H9 (cell line): ENCODE results near the gene MGRN1. TPM values are rescaled to one million over a fixed set of nuclear protein-coding genes. Genes with fewer than 3 reads are reported as not detected.

Experiments used
- DNase-seq: peaks from one replicate; pipeline ENCODE4 v3.0.0-alpha.2; 2017
- H2AFZ ChIP-seq: one replicate; pipeline ENCODE4 v1.6.1; 2013; ENCODE audit warnings: mild to moderate bottlenecking, low read length, control low read depth, moderate library complexity
- H2AK5ac ChIP-seq: 2 replicates; pipeline ENCODE4 v1.6.1; 2013; ENCODE audit warnings: low read length, control low read depth, mixed read lengths; ENCODE audit not compliant: insufficient read length
- H2BK120ac ChIP-seq: one replicate; pipeline ENCODE4 v1.6.1; 2013; ENCODE audit warnings: low read depth, mild to moderate bottlenecking, low read length, control low read depth, inconsistent platforms; ENCODE audit not compliant: poor library complexity, severe bottlenecking
- H2BK12ac ChIP-seq: 2 replicates; pipeline ENCODE4 v1.6.1; 2013; ENCODE audit warnings: low read length, control low read depth, mixed read lengths, low read depth; ENCODE audit not compliant: insufficient read length
- H2BK15ac ChIP-seq: 2 replicates; pipeline ENCODE4 v1.6.1; 2013; ENCODE audit warnings: low read depth, low read length, control low read depth
- H2BK20ac ChIP-seq: one replicate; pipeline ENCODE4 v1.6.1; 2013; ENCODE audit warnings: low read depth, mild to moderate bottlenecking, low read length, control low read depth, inconsistent platforms; ENCODE audit not compliant: poor library complexity, severe bottlenecking
- H2BK5ac ChIP-seq: 2 replicates; pipeline ENCODE4 v1.6.1; 2013; ENCODE audit warnings: low read length, control low read depth, mixed read lengths; ENCODE audit not compliant: insufficient read length
- H3K14ac ChIP-seq: 2 replicates; pipeline ENCODE4 v1.6.1; 2013; ENCODE audit warnings: low read length, control low read depth; ENCODE audit not compliant: insufficient read depth
- H3K18ac ChIP-seq: 2 replicates; pipeline ENCODE4 v1.6.1; 2013; ENCODE audit warnings: low read depth, mild to moderate bottlenecking, mixed read lengths, low read length, control low read depth; ENCODE audit not compliant: insufficient read length
- H3K23ac ChIP-seq: 2 replicates; pipeline ENCODE4 v1.6.1; 2013; ENCODE audit warnings: low read length, control low read depth, mixed read lengths, low read depth; ENCODE audit not compliant: insufficient read length
- H3K23me2 ChIP-seq: 2 replicates; pipeline ENCODE4 v1.6.1; 2013; ENCODE audit warnings: low read depth, mild to moderate bottlenecking, mixed read lengths, low read length, control low read depth; ENCODE audit not compliant: insufficient read length, poor library complexity, severe bottlenecking
- H3K27ac ChIP-seq: 2 replicates; pipeline ENCODE4 v1.5.1; 2013; ENCODE audit warnings: low read length, control low read depth, mixed read lengths, low read depth; ENCODE audit not compliant: insufficient read length
- H3K27me3 ChIP-seq: 2 replicates; pipeline ENCODE4 v1.6.1; 2013; ENCODE audit warnings: low read length, control low read depth, inconsistent platforms; ENCODE audit not compliant: insufficient read depth
- H3K4ac ChIP-seq: 2 replicates; pipeline ENCODE4 v1.6.1; 2013; ENCODE audit warnings: low read depth, mild to moderate bottlenecking, control low read depth, inconsistent platforms, low read length, moderate library complexity
- H3K4me1 ChIP-seq: 2 replicates; pipeline ENCODE4 v1.6.1; 2013; ENCODE audit warnings: low read length, control low read depth, inconsistent platforms; ENCODE audit not compliant: insufficient read depth
- H3K4me2 ChIP-seq: 2 replicates; pipeline ENCODE4 v1.6.1; 2013; ENCODE audit warnings: low read length, control low read depth, mixed read lengths; ENCODE audit not compliant: insufficient read length, insufficient read depth
- H3K56ac ChIP-seq: 2 replicates; pipeline ENCODE4 v1.6.1; 2013; ENCODE audit warnings: low read depth, mild to moderate bottlenecking, mixed read lengths, low read length, control low read depth; ENCODE audit not compliant: insufficient read length
- H3K79me1 ChIP-seq: 2 replicates; pipeline ENCODE4 v1.6.1; 2013; ENCODE audit warnings: low read depth, mild to moderate bottlenecking, moderate library complexity, low read length, control low read depth, inconsistent platforms; ENCODE audit not compliant: insufficient read depth, poor library complexity, severe bottlenecking
- H3K79me2 ChIP-seq: 2 replicates; pipeline ENCODE4 v1.6.1; 2013; ENCODE audit warnings: low read length, control low read depth, inconsistent platforms; ENCODE audit not compliant: insufficient read depth
- H3K9ac ChIP-seq: 2 replicates; pipeline ENCODE4 v1.6.1; 2013; ENCODE audit warnings: low read length, control low read depth, mixed read lengths; ENCODE audit not compliant: insufficient read length; ENCODE audit errors: extremely low read depth
- H3K9me3 ChIP-seq: one replicate; pipeline ENCODE4 v1.6.1; 2013; ENCODE audit warnings: low read depth, low read length, inconsistent platforms; ENCODE audit not compliant: control insufficient read depth
- H3T11ph ChIP-seq: one replicate; pipeline ENCODE4 v1.6.1; 2013; ENCODE audit warnings: mild to moderate bottlenecking, low read length, control low read depth, inconsistent platforms
- H4K20me1 ChIP-seq: one replicate; pipeline ENCODE4 v1.6.1; 2013; ENCODE audit not compliant: control insufficient read depth, insufficient read length, insufficient read depth
- H4K5ac ChIP-seq: 2 replicates; pipeline ENCODE4 v1.6.1; 2013; ENCODE audit warnings: low read depth, mild to moderate bottlenecking, mixed read lengths, low read length, control low read depth; ENCODE audit not compliant: insufficient read length
- H4K8ac ChIP-seq: replicated peaks from 2 replicates; pipeline ENCODE4 v1.6.1; 2013; ENCODE audit warnings: low read length, control low read depth, mixed read lengths, low read depth; ENCODE audit not compliant: insufficient read length
- H4K91ac ChIP-seq: 2 replicates; pipeline ENCODE4 v1.6.1; 2013; ENCODE audit warnings: low read depth, mild to moderate bottlenecking, moderate library complexity, mixed read lengths, low read length, control low read depth; ENCODE audit not compliant: insufficient read length
- H3K27ac Mint-ChIP-seq, 3 experiments: 2 replicates in 2 of 3; 3 replicates in 1 of 3; pipeline ENCODE4 v1.8.0; 2020 to 2021; ENCODE audit warnings: mixed read lengths in 3 of 3, mild to moderate bottlenecking in 1 of 3, moderate library complexity in 1 of 3
- H3K27me3 Mint-ChIP-seq: 2 replicates; pipeline ENCODE4 v1.8.0; 2021; ENCODE audit warnings: low read depth, mild to moderate bottlenecking, moderate library complexity, mixed read lengths
- H3K36me3 Mint-ChIP-seq, 3 experiments: 2 replicates in 2 of 3; 3 replicates in 1 of 3; pipeline ENCODE4 v1.8.0; 2020 to 2021; ENCODE audit warnings: low read depth in 3 of 3, mixed read lengths in 3 of 3; ENCODE audit not compliant: insufficient read depth in 1 of 3
- H3K4me1 Mint-ChIP-seq, 2 experiments: 2 replicates each; pipeline ENCODE4 v1.8.0; 2020; ENCODE audit warnings: mixed read lengths in 2 of 2
- H3K4me3 Mint-ChIP-seq, 2 experiments: 2 replicates in 1 of 2; 3 replicates in 1 of 2; pipeline ENCODE4 v1.8.0; 2020 to 2021; ENCODE audit warnings: mild to moderate bottlenecking in 2 of 2, mixed read lengths in 2 of 2, moderate library complexity in 1 of 2
- H3K9me3 Mint-ChIP-seq, 2 experiments: 2 replicates in 1 of 2; 3 replicates in 1 of 2; pipeline ENCODE4 v1.8.0; 2020; ENCODE audit warnings: mild to moderate bottlenecking in 2 of 2, mixed read lengths in 2 of 2, moderate library complexity in 1 of 2
- CTCF ChIP-seq: fragments of 200-600 bp; sonication (generic); conservative IDR thresholded peaks from 3 replicates; pipeline ENCODE4 v1.8.0; 2021; ENCODE audit warnings: antibody characterized with exemption, mild to moderate bottlenecking
- WGBS: extraction: QIAGEN DNeasy Blood & Tissue Kit; methylation state at CpG from one replicate; pipeline ENCODE4 v1.1.7; 2013; ENCODE audit warnings: missing lambda C conversion rate, low lambda C conversion rate, mixed read lengths; ENCODE audit not compliant: insufficient read length; ENCODE audit errors: extremely low coverage; 5-methylcytosine and 5-hydroxymethylcytosine counted together
- total RNA-seq: library from RNA; stranded (reverse); gene quantifications from 2 replicates; pipeline ENCODE4 v1.2.1, GENCODE V29; 2021

MGRN1 gene
- total RNA-seq, 1 experiment from 2014 or later, result 91.6 TPM

GRCh38 chr16:4578961-4579530, 45.6 kb upstream of the MGRN1 start:
- no peaks in the 10 kb centered on the region for H3K79me2 ChIP-seq
- no peaks in the 10 kb centered on the region for H3K79me1 ChIP-seq
- H3K23ac ChIP-seq, result no peak overlapping the region
- no peak overlapping the region for H2BK12ac ChIP-seq
- H3K27me3 Mint-ChIP-seq, result no peaks in the 10 kb centered on the region
- no peak overlapping the region for H3T11ph ChIP-seq
- H3K14ac ChIP-seq, result no peak overlapping the region; the same call in 1 of the 2 replicates
- H3K4me3 Mint-ChIP-seq, result no peak overlapping the region
- H3K36me3 Mint-ChIP-seq, result no peaks in the 10 kb centered on the region
- H3K9ac ChIP-seq, result no peak overlapping the region
- H2BK120ac ChIP-seq, result no peak overlapping the region
- no peaks in the 10 kb centered on the region for H4K20me1 ChIP-seq
- no peak overlapping the region for H4K5ac ChIP-seq
- H2AK5ac ChIP-seq, result no peak overlapping the region
- H3K4me2 ChIP-seq, result no peak overlapping the region
- DNase-seq, result no peak
- H2AFZ ChIP-seq, result no peak overlapping the region
- no peak overlapping the region for H3K4ac ChIP-seq
- no peak overlapping the region for H3K27ac Mint-ChIP-seq
- no peak overlapping the region for H4K91ac ChIP-seq
- no peaks in the 10 kb centered on the region; the same call in 1 of the 2 replicates for H3K4me1 ChIP-seq
- TF ChIP-seq CTCF, result no peak
- H3K9me3 Mint-ChIP-seq, result no peaks in the 10 kb centered on the region
- no peak overlapping the region for H2BK15ac ChIP-seq
- H3K9me3 ChIP-seq, result no peaks in the 10 kb centered on the region
- no peaks in the 10 kb centered on the region for H3K23me2 ChIP-seq
- no CpG with 5 or more reads among the region's 13 CpGs for WGBS
- no peak overlapping the region for H2BK5ac ChIP-seq
- no peak overlapping the region for H3K27ac ChIP-seq
- H4K8ac ChIP-seq, result no peak overlapping the region
- no peaks in the 10 kb centered on the region for H3K27me3 ChIP-seq
- H2BK20ac ChIP-seq, result no peak overlapping the region
- H3K56ac ChIP-seq, result no peak overlapping the region
- H3K18ac ChIP-seq, result no peak overlapping the region
- peaks cover 0 to 4% of the 10 kb centered on the region in 2 experiments; a peak in 3 of 4 replicates for H3K4me1 Mint-ChIP-seq
